Measurements from ENCODE around the gene SCRN2.
A peak's percentile ranks its signal among the peaks of the same experiment; 100 is the strongest.

The SCRN2 gene

GRCh38 chr17:47846716-47847340 is 5.8 kb upstream of the SCRN2 start:
- no peak overlapping the region for H3K4me3 ChIP-seq (ENCODE audit: low read depth in 1 of 2, low read length in 2 of 2)
- H3K9me3 ChIP-seq (ENCODE audit: control insufficient read depth in 1 of 2, low read length in 2 of 2) = no peaks in the 10 kb centered on the region
- H3K27ac ChIP-seq (ENCODE audit: low read depth, low read length) = no peak overlapping the region
- no peak overlapping the region for H3K9ac ChIP-seq (ENCODE audit: low read depth in 1 of 2, low read length in 2 of 2)
- peaks cover 22 to 37% of the 10 kb centered on the region in 2 donors for H3K27me3 ChIP-seq (ENCODE audit: control insufficient read depth in 1 of 2, insufficient read depth in 2 of 2, low read length in 2 of 2)
- H3K36me3 ChIP-seq (ENCODE audit: control insufficient read depth in 1 of 2, insufficient read depth in 2 of 2, low read length in 2 of 2) = no peaks in the 10 kb centered on the region
- peaks cover 29 to 30% of the 10 kb centered on the region in 2 donors for H3K4me1 ChIP-seq (ENCODE audit: control insufficient read depth in 1 of 2, insufficient read depth in 2 of 2, low read length in 2 of 2)

GRCh38 chr17:47845716-47846075 is 4.6 kb upstream of the SCRN2 start:
- Histone ChIP-seq H3K4me3 (ENCODE audit: low read depth in 1 of 2, low read length in 2 of 2) (no peak overlapping the region), H3K27me3 (ENCODE audit: control insufficient read depth in 1 of 2, insufficient read depth in 2 of 2, low read length in 2 of 2) (peaks cover 20 to 34% of the 10 kb centered on the region in 2 donors), H3K4me1 (ENCODE audit: control insufficient read depth in 1 of 2, insufficient read depth in 2 of 2, low read length in 2 of 2) (peaks cover 29 to 34% of the 10 kb centered on the region in 2 donors), H3K27ac (ENCODE audit: low read depth, low read length) (no peak overlapping the region), H3K9ac (ENCODE audit: low read depth in 1 of 2, low read length in 2 of 2) (no peak overlapping the region), H3K36me3 (ENCODE audit: control insufficient read depth in 1 of 2, insufficient read depth in 2 of 2, low read length in 2 of 2) (no peaks in the 10 kb centered on the region), H3K9me3 (ENCODE audit: control insufficient read depth in 1 of 2, low read length in 2 of 2) (no peaks in the 10 kb centered on the region)

GRCh38 chr17:47844814-47845715 is 4.0 kb upstream of the SCRN2 start:
- H3K9ac ChIP-seq (ENCODE audit: low read depth in 1 of 2, low read length in 2 of 2) = no peak overlapping the region
- H3K27ac ChIP-seq (ENCODE audit: low read depth, low read length) = no peak overlapping the region
- H3K4me3 ChIP-seq (ENCODE audit: low read depth in 1 of 2, low read length in 2 of 2) = no peak overlapping the region
- peaks cover 34% of the 10 kb centered on the region in 2 donors for H3K4me1 ChIP-seq (ENCODE audit: control insufficient read depth in 1 of 2, insufficient read depth in 2 of 2, low read length in 2 of 2)
- H3K36me3 ChIP-seq (ENCODE audit: control insufficient read depth in 1 of 2, insufficient read depth in 2 of 2, low read length in 2 of 2) = no peaks in the 10 kb centered on the region
- no peaks in the 10 kb centered on the region for H3K9me3 ChIP-seq (ENCODE audit: control insufficient read depth in 1 of 2, low read length in 2 of 2)
- H3K27me3 ChIP-seq (ENCODE audit: control insufficient read depth in 1 of 2, insufficient read depth in 2 of 2, low read length in 2 of 2) = peaks cover 14 to 34% of the 10 kb centered on the region in 2 donors

GRCh38 chr17:47844227-47844626 is 3.2 kb upstream of the SCRN2 start:
- no peak overlapping the region for H3K9ac ChIP-seq (ENCODE audit: low read depth in 1 of 2, low read length in 2 of 2)
- H3K36me3 ChIP-seq (ENCODE audit: control insufficient read depth in 1 of 2, insufficient read depth in 2 of 2, low read length in 2 of 2) = no peaks in the 10 kb centered on the region
- peaks cover 9 to 34% of the 10 kb centered on the region in 2 donors for H3K27me3 ChIP-seq (ENCODE audit: control insufficient read depth in 1 of 2, insufficient read depth in 2 of 2, low read length in 2 of 2)
- no peak overlapping the region for H3K4me3 ChIP-seq (ENCODE audit: low read depth in 1 of 2, low read length in 2 of 2)
- H3K27ac ChIP-seq (ENCODE audit: low read depth, low read length) = no peak overlapping the region
- H3K9me3 ChIP-seq (ENCODE audit: control insufficient read depth in 1 of 2, low read length in 2 of 2) = no peaks in the 10 kb centered on the region
- H3K4me1 ChIP-seq (ENCODE audit: control insufficient read depth in 1 of 2, insufficient read depth in 2 of 2, low read length in 2 of 2) = peaks cover 38% of the 10 kb centered on the region in 2 donors

GRCh38 chr17:47843391-47843730 is 2.3 kb upstream of the SCRN2 start:
- peak overlapping the region in 1 of 2 donors; percentile 37 for H3K9ac ChIP-seq (ENCODE audit: low read depth in 1 of 2, low read length in 2 of 2)
- H3K27ac ChIP-seq (ENCODE audit: low read depth, low read length) = no peak overlapping the region
- no peak overlapping the region for H3K4me3 ChIP-seq (ENCODE audit: low read depth in 1 of 2, low read length in 2 of 2)
- peaks cover 39 to 40% of the 10 kb centered on the region in 2 donors for H3K4me1 ChIP-seq (ENCODE audit: control insufficient read depth in 1 of 2, insufficient read depth in 2 of 2, low read length in 2 of 2)
- no peaks in the 10 kb centered on the region for H3K9me3 ChIP-seq (ENCODE audit: control insufficient read depth in 1 of 2, low read length in 2 of 2)
- peaks cover 3 to 8% of the 10 kb centered on the region in 2 donors for H3K36me3 ChIP-seq (ENCODE audit: control insufficient read depth in 1 of 2, insufficient read depth in 2 of 2, low read length in 2 of 2)
- peaks cover 9 to 25% of the 10 kb centered on the region in 2 donors for H3K27me3 ChIP-seq (ENCODE audit: control insufficient read depth in 1 of 2, insufficient read depth in 2 of 2, low read length in 2 of 2)

GRCh38 chr17:47841488-47842291 is 617 bp upstream of the SCRN2 start:
- H3K9ac ChIP-seq (ENCODE audit: low read depth in 1 of 2, low read length in 2 of 2) = peak overlapping the region; percentile 82 to 86
- peaks cover 39 to 40% of the 10 kb centered on the region in 2 donors for H3K4me1 ChIP-seq (ENCODE audit: control insufficient read depth in 1 of 2, insufficient read depth in 2 of 2, low read length in 2 of 2)
- peaks cover 8 to 22% of the 10 kb centered on the region in 2 donors for H3K36me3 ChIP-seq (ENCODE audit: control insufficient read depth in 1 of 2, insufficient read depth in 2 of 2, low read length in 2 of 2)
- H3K9me3 ChIP-seq (ENCODE audit: control insufficient read depth in 1 of 2, low read length in 2 of 2) = no peaks in the 10 kb centered on the region
- H3K27me3 ChIP-seq (ENCODE audit: control insufficient read depth in 1 of 2, insufficient read depth in 2 of 2, low read length in 2 of 2) = peaks cover 0 to 13% of the 10 kb centered on the region in 2 donors
- H3K4me3 ChIP-seq (ENCODE audit: low read depth in 1 of 2, low read length in 2 of 2) = peak overlapping the region in 1 of 2 donors; percentile 97
- H3K27ac ChIP-seq (ENCODE audit: low read depth, low read length) = peak overlapping the region; percentile 28

- peaks cover 0 to 6% of the 10 kb centered on the region in 2 donors for H3K27me3 ChIP-seq (ENCODE audit: control insufficient read depth in 1 of 2, insufficient read depth in 2 of 2, low read length in 2 of 2)
- peaks cover 16 to 34% of the 10 kb centered on the region in 2 donors for H3K36me3 ChIP-seq (ENCODE audit: control insufficient read depth in 1 of 2, insufficient read depth in 2 of 2, low read length in 2 of 2)
- H3K9ac ChIP-seq (ENCODE audit: low read depth in 1 of 2, low read length in 2 of 2) = peak overlapping the region; percentile 82 to 86
- no peak overlapping the region for H3K27ac ChIP-seq (ENCODE audit: low read depth, low read length)
- H3K4me1 ChIP-seq (ENCODE audit: control insufficient read depth in 1 of 2, insufficient read depth in 2 of 2, low read length in 2 of 2) = peaks cover 39 to 40% of the 10 kb centered on the region in 2 donors
- H3K4me3 ChIP-seq (ENCODE audit: low read depth in 1 of 2, low read length in 2 of 2) = peak overlapping the region; percentile 96 to 97
- no peaks in the 10 kb centered on the region for H3K9me3 ChIP-seq (ENCODE audit: control insufficient read depth in 1 of 2, low read length in 2 of 2)
Observed at GRCh38 chr17:47840001-47840741, 902 bp downstream of the SCRN2 start.

- no peaks in the 10 kb centered on the region for H3K9me3 ChIP-seq (ENCODE audit: control insufficient read depth in 1 of 2, low read length in 2 of 2)
- H3K27ac ChIP-seq (ENCODE audit: low read depth, low read length) = no peak overlapping the region
- peaks cover 35 to 44% of the 10 kb centered on the region in 2 donors for H3K4me1 ChIP-seq (ENCODE audit: control insufficient read depth in 1 of 2, insufficient read depth in 2 of 2, low read length in 2 of 2)
- peaks cover 16 to 34% of the 10 kb centered on the region in 2 donors for H3K36me3 ChIP-seq (ENCODE audit: control insufficient read depth in 1 of 2, insufficient read depth in 2 of 2, low read length in 2 of 2)
- no peak overlapping the region for H3K4me3 ChIP-seq (ENCODE audit: low read depth in 1 of 2, low read length in 2 of 2)
- H3K9ac ChIP-seq (ENCODE audit: low read depth in 1 of 2, low read length in 2 of 2) = no peak overlapping the region
- H3K27me3 ChIP-seq (ENCODE audit: control insufficient read depth in 1 of 2, insufficient read depth in 2 of 2, low read length in 2 of 2) = peaks cover 0 to under 1% of the 10 kb centered on the region in 2 donors
Observed at GRCh38 chr17:47839071-47839470, 2.0 kb downstream of the SCRN2 start.

GRCh38 chr17:47838636-47839035 is 2.4 kb downstream of the SCRN2 start:
- Histone ChIP-seq H3K4me1 (ENCODE audit: control insufficient read depth in 1 of 2, insufficient read depth in 2 of 2, low read length in 2 of 2) (peaks cover 30 to 44% of the 10 kb centered on the region in 2 donors), H3K9ac (ENCODE audit: low read depth in 1 of 2, low read length in 2 of 2) (no peak overlapping the region), H3K4me3 (ENCODE audit: low read depth in 1 of 2, low read length in 2 of 2) (no peak overlapping the region), H3K36me3 (ENCODE audit: control insufficient read depth in 1 of 2, insufficient read depth in 2 of 2, low read length in 2 of 2) (peaks cover 16 to 34% of the 10 kb centered on the region in 2 donors), H3K9me3 (ENCODE audit: control insufficient read depth in 1 of 2, low read length in 2 of 2) (no peaks in the 10 kb centered on the region), H3K27ac (ENCODE audit: low read depth, low read length) (no peak overlapping the region), H3K27me3 (ENCODE audit: control insufficient read depth in 1 of 2, insufficient read depth in 2 of 2, low read length in 2 of 2) (no peaks in the 10 kb centered on the region)

Measured in duodenal mucosa (tissue), 2 donors.